HG03439 (cell line): ENCODE measurements around the gene SMAD6.
"Not testable (repeated sequence)": the region's sequence is repeated elsewhere in the genome, so short reads cannot be mapped to it uniquely, and the experiment has no call there.

ENCODE experiments used
- ATAC-seq: cut with Tn5 transposase; IDR thresholded peaks from one replicate; pipeline ENCODE4 v1.9.1; 2021; ENCODE audit warnings: mild to moderate bottlenecking, moderate library complexity; ENCODE audit not compliant: unreplicated experiment

The SMAD6 gene

GRCh38 chr15:66756295-66756694 lies 54.3 kb downstream of the SMAD6 start:
- ATAC-seq = no peak

GRCh38 chr15:66757030-66757429 lies 55.0 kb downstream of the SMAD6 start:
- ATAC-seq = no peak

- no peak for ATAC-seq
Observed at GRCh38 chr15:66757521-66757920, 55.5 kb downstream of the SMAD6 start.

DNA sequence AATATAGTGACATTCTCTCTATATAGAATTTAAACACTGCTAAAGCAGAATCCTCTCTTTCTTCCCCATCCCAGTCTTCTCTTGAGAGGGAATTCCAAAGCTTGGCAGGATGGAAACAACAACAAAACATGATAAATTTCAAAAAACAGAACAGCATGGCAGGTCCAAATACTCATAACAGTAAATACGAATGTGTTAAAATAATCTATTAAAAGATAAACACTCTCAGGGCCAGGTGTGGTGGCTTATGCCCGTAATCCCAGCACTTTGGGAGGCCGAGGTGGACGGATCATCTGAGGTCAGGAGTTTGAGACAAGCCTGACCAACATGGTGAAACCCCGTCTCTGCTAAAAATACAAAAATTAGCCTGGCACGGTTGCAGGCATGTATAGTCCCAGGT lies 56.2 kb downstream of the SMAD6 start:
- ATAC-seq = not testable (repeated sequence)

DNA sequence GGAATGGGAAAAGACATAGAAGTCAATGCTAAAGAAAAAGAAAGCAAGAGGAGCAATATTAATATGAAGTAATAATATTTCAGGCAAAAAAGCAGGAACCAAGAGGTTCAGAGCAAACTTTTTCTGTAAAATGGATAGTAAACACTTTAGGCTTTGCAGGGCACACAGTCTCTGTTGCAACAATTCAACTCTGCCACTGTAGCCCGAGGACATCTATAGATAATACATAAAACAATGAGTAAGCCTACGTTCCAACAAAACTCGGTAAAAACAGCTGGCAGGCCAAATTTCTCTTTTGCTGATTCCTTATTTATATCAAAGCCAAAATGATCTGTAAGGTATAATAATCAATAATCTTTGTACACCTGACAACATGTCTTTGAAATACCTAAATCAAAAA lies 56.8 kb downstream of the SMAD6 start:
- ATAC-seq = no peak

- no peak for ATAC-seq
Observed at GRCh38 chr15:66760097-66760967, 58.3 kb downstream of the SMAD6 start.

GRCh38 chr15:66760968-66761725 lies 59.1 kb downstream of the SMAD6 start:
- ATAC-seq = no peak

- ATAC-seq = no peak
Observed at GRCh38 chr15:66761726-66762595, 59.9 kb downstream of the SMAD6 start.

DNA sequence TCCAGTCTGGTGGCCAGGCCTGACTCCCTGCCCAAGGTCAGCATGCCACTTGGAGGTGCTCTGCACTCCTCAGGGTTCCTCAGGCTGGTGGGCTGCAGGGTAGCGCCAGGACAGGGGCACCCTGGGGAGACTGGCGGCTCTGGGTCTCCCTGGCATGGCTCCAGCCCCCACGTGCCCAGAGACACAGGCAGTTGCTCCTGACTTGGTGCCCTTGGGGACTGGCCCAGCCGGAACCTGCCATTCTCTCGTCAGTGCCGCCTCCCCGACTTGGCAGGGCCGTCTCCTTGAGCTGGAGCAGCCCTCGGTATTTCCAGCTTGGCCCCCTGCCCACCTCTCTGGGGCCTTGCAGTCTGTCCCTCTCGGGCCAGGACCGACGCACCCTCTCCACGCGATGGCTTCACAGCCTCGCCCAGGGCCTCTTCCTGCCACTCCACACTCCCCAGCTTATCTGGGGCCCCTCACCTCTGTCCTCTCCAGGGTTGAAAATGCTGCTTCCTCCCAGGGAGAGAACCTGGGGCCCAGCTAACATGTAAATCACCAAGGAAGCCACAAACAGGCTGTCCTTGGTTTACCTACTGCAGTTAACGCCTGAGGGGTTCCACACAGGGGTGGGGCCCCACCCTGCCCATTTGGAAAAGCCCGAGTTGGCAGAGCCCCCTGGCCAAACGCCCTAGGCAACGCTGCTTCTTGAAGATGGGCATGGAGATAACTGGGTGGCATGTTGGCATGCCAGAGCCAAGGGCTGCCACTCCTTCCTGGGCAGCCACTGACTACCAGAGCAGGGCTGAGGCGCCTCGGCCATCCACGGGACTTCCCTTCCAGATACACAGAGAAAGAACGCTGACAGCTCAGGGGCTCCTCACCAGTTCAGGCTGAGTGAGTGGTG lies 61.4 kb downstream of the SMAD6 start:
- no peak for ATAC-seq

- ATAC-seq = no peak
Observed at GRCh38 chr15:66764072-66764786, 62.2 kb downstream of the SMAD6 start.

DNA sequence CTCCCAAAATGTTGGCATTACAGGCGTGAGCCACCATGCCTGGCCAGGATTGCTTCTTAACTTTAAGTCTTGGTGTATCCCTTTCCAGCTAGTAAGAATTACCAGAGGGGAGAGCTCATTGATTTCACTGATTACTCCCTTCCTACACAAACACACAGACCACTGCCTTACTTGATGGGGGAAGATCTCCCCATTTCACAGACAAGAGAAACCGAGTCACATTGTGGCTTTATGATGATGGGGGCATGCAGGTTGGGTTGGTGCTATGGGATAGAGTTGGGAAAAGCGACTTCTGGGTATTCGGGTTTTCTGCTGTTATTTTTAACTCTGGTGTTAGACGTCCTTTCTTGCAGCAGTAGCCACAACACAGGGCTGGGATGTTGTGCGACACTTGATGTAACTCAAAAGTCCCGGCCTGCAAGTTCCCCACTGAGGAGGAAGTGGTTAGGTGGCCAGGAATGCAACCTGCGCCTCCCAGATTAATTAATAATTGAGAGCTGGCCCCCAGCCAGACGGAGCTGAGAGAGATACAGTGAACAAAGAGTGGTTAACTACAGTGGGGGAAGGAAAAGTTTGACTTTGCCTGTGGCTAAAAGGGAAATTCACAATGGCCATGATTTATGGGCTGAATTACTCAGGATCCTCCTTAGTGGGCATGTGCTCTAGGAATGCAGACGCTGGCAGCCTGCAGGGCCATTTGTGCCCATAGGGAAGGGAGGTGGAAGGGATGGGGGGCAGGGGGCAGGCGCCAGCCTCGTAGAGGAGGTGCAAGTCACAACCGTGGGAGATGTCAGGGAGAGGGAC lies 63.6 kb downstream of the SMAD6 start:
- no peak for ATAC-seq

DNA sequence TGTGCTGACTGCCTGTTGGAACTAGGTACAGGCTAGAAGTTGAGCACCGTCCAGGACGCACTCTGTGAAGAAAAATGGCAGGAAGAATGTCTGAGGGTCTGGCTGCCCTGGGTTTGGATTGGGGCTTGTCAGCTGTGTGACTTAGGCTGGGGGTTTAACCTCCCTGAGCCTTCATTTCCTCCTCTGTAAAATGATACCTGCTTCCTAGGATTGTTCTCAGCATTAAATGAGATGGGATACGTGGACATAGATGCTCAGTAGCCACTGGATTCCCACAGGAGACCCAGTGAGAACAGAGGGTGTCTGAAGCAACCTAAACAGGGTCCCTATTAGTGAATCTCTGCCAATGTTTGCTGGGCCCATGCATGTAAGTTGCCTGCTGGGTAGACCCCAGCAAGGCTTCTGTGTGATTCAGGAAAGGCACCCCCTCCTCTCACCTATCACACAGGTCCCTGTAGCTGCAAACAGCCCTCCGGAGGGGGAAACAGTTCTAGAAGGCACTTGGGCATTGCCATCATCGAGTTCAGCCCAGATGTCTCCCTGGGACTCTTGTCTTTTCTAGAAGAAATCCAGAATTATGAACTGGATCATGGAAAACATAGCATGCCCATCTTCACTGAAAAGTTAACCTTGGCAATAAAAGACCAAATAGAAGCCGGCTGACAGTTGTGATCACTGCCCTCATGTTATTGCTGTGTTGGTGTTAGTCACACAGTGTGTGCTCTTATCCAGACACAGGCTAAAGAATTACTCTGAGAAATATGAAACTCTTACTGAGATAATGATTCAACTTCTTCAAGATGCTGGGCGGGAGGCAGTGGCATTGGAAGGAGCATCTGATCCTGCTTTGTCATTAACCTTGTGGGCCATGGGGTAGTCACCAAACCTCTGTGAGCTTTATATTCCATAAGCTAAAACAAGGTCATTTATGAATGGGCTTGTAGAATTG lies 64.5 kb downstream of the SMAD6 start:
- ATAC-seq = no peak

- no peak for ATAC-seq
Observed at GRCh38 chr15:66767240-66767659, 65.2 kb downstream of the SMAD6 start.

GRCh38 chr15:66768987-66769386 lies 67.0 kb downstream of the SMAD6 start:
- ATAC-seq = no peak

DNA sequence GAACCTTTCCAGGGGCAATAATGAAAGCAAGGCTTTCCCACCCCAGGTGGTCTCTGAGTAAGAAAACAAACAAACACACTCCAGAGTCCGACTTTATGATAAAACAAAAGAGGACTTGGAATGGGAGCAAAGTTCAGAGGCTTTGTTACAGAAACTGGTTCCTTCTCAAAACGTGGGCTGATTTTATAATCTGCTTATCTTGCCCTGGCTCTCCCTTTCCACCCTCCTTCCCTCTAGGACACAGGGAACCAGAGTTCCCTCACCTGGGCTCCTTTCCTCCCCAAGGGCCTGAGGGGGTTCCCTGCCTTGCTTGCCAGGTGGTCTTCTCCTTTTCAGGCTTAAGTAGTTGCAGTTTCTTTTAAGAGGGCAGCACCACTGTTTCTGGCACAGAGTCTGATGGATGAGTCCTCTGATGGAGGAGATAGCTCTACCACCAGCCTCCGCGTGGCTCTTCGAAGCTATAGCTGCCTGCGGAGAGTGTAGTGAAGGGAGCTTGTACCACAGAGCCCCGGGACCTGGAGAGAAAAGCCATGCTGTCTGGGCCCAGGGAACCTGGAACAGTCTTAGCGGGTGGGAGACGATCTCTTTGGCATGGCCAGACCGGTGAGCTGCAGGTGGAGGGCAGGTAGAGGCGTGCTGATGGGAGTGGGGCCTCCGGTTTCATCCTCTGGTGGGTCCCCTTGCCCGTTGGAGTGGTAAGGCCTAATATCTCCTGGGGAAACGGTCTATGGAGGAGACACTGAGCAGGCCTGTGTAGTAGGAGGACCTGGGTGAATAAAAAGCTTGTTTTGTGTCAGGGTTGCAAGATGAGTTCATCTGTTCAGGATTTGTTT lies 68.7 kb downstream of the SMAD6 start:
- ATAC-seq = no peak

GRCh38 chr15:66771351-66771650 lies 69.3 kb downstream of the SMAD6 start:
- ATAC-seq = no peak

- ATAC-seq = no peak
Observed at GRCh38 chr15:66772604-66773128, 70.6 kb downstream of the SMAD6 start.
